CD14-positive monocyte (primary cell): ENCODE results near the gene TXNDC11. TPM values are rescaled to one million over a fixed set of nuclear protein-coding genes. Genes with fewer than 3 reads are reported as not detected.

Experiments
- DNase-seq, 3 donors: peaks; one replicate each; pipeline ENCODE4 v3.0.0-alpha.2; 2011 to 2022
- H2AFZ ChIP-seq: 2 replicates; pipeline ENCODE4 v1.6.0; 2012; ENCODE audit warnings: mild to moderate bottlenecking, low read depth, low read length, inconsistent platforms; ENCODE audit not compliant: insufficient read depth, poor library complexity, severe bottlenecking
- H3K27ac ChIP-seq, 2 donors: 1 replicate in 1 of 2; 2 replicates in 1 of 2; pipeline ENCODE4 v1.5.1; 2012 to 2013; ENCODE audit warnings: low read length in 2 of 2, control low read depth in 1 of 2, inconsistent platforms in 1 of 2, low read depth in 1 of 2, mild to moderate bottlenecking in 1 of 2
- H3K27me3 ChIP-seq, 2 donors: one replicate each; pipeline versions ENCODE4 v1.6.0 to v1.6.1; 2011 to 2013; ENCODE audit warnings: low read length in 2 of 2; ENCODE audit not compliant: control insufficient read depth in 2 of 2, insufficient read depth in 2 of 2
- H3K36me3 ChIP-seq, 2 donors: replicated peaks in 1 of 2; 1 replicate in 1 of 2; 2 replicates in 1 of 2; pipeline versions ENCODE4 v1.5.1 to v1.6.1; 2012 to 2013; ENCODE audit warnings: low read length in 2 of 2, control low read depth in 1 of 2, inconsistent platforms in 1 of 2, mild to moderate bottlenecking in 1 of 2; ENCODE audit not compliant: insufficient read depth in 2 of 2, control insufficient read depth in 1 of 2
- H3K4me1 ChIP-seq, 2 donors: 1 replicate in 1 of 2; 2 replicates in 1 of 2; pipeline versions ENCODE4 v1.5.1 to v1.6.1; 2012 to 2013; ENCODE audit warnings: low read length in 2 of 2, control low read depth in 1 of 2, inconsistent platforms in 1 of 2, mild to moderate bottlenecking in 1 of 2, moderate library complexity in 1 of 2; ENCODE audit not compliant: insufficient read depth in 2 of 2, control insufficient read depth in 1 of 2
- H3K4me2 ChIP-seq: replicated peaks from 2 replicates; pipeline ENCODE3; 2012; ENCODE audit warnings: low read length, moderate library complexity, mild to moderate bottlenecking; ENCODE audit not compliant: poor library complexity, severe bottlenecking; ENCODE audit errors: extremely low read depth
- H3K4me3 ChIP-seq, 3 experiments: fragments of 200-600 bp in 1 of 3; sonication (generic) in 1 of 3; replicated peaks in 1 of 3; 1 replicate in 2 of 3; 2 replicates in 1 of 3; pipeline ENCODE4 v1.5.1; 2011 to 2013; ENCODE audit warnings: low read length in 3 of 3, mild to moderate bottlenecking in 3 of 3, control low read depth in 2 of 3, low read depth in 2 of 3, inconsistent platforms in 1 of 3, moderate library complexity in 1 of 3
- H3K79me2 ChIP-seq: 2 replicates; pipeline ENCODE4 v1.6.0; 2012; ENCODE audit warnings: mild to moderate bottlenecking, control low read depth, inconsistent platforms, low read length, moderate library complexity; ENCODE audit not compliant: insufficient read depth
- H3K9ac ChIP-seq: 2 replicates; pipeline ENCODE4 v1.6.0; 2017; ENCODE audit warnings: low read length, mild to moderate bottlenecking; ENCODE audit not compliant: insufficient read depth, poor library complexity, severe bottlenecking
- H3K9me3 ChIP-seq, 2 donors: replicated peaks in 1 of 2; 1 replicate in 1 of 2; 2 replicates in 1 of 2; pipeline versions ENCODE4 v1.5.1 to v1.6.1; 2012 to 2013; ENCODE audit warnings: low read length in 2 of 2, control low read depth in 1 of 2; ENCODE audit not compliant: control insufficient read depth in 1 of 2, insufficient read depth in 1 of 2
- H4K20me1 ChIP-seq: 2 replicates; pipeline ENCODE4 v1.6.0; 2012; ENCODE audit warnings: mild to moderate bottlenecking, low read length, control low read depth, moderate library complexity; ENCODE audit not compliant: insufficient read depth
- H3K27ac Mint-ChIP-seq, 7 donors: one replicate each; pipeline ENCODE4 v1.8.0; 2020; ENCODE audit warnings: mild to moderate bottlenecking in 7 of 7, mixed read lengths in 7 of 7, moderate library complexity in 6 of 7, inconsistent platforms in 2 of 7
- H3K27me3 Mint-ChIP-seq, 3 donors: one replicate each; pipeline ENCODE4 v1.8.0; 2021 to 2022; ENCODE audit warnings: low read depth in 3 of 3, mild to moderate bottlenecking in 3 of 3, mixed read lengths in 3 of 3, moderate library complexity in 3 of 3, inconsistent platforms in 1 of 3
- H3K36me3 Mint-ChIP-seq, 2 donors: one replicate each; pipeline ENCODE4 v1.8.0; 2020; ENCODE audit warnings: mixed read lengths in 2 of 2, inconsistent platforms in 1 of 2, mild to moderate bottlenecking in 1 of 2
- H3K4me1 Mint-ChIP-seq: one replicate; pipeline ENCODE4 v1.8.0; 2020; ENCODE audit warnings: mild to moderate bottlenecking, mixed read lengths
- H3K4me3 Mint-ChIP-seq, 2 donors: one replicate each; pipeline ENCODE4 v1.8.0; 2020; ENCODE audit warnings: mild to moderate bottlenecking in 2 of 2, mixed read lengths in 2 of 2, moderate library complexity in 1 of 2
- H3K9me3 Mint-ChIP-seq, 7 donors: one replicate each; pipeline ENCODE4 v1.8.0; 2020 to 2022; ENCODE audit warnings: mixed read lengths in 7 of 7, mild to moderate bottlenecking in 6 of 7, moderate library complexity in 6 of 7, inconsistent platforms in 2 of 7
- CTCF ChIP-seq: fragments of 200-600 bp; IDR thresholded peaks from one replicate; pipeline ENCODE4 v1.8.0; 2022; ENCODE audit warnings: antibody characterized with exemption, mild to moderate bottlenecking
- WGBS: methylation state at CpG from one replicate; pipeline ENCODE4 v1.1.5; 2013; ENCODE audit warnings: missing lambda C conversion rate; ENCODE audit not compliant: insufficient coverage; 5-methylcytosine and 5-hydroxymethylcytosine counted together
- intact Hi-C, 2 donors: fragments of 100-400 bp; cut with micrococcal nuclease; formaldehyde crosslinking; loops; one replicate each; pipeline versions ENCODE4 v1.15.0 to v1.15.1; 2023
- polyA plus RNA-seq, 3 donors: library from polyadenylated mRNA; depleted of rRNA in 1 of 3; unstranded in 2 of 3; stranded (reverse) in 1 of 3; fragments of 300-500 nt in 2 of 3; fragments of >200 nt in 1 of 3; fragmentation: Illumina TruSeq in 2 of 3; gene quantifications; 1 replicate in 2 of 3; 2 replicates in 1 of 3; pipeline ENCODE4 v1.2.3, GENCODE V29; 2012 to 2021

The TXNDC11 gene
- polyA plus RNA-seq, 3 donors = 32.9 to 60.0 (median 40.6) TPM

GRCh38 chr16:11750056-11750455, 7.4 kb upstream of the TXNDC11 start:
- no peaks in the 10 kb centered on the region for H3K27me3 ChIP-seq
- no peak overlapping the region for H3K4me3 ChIP-seq
- peaks cover 52 to 76% of the 10 kb centered on the region in 2 donors for H3K36me3 ChIP-seq
- H3K4me1 ChIP-seq = no peaks in the 10 kb centered on the region
- H3K9me3 ChIP-seq = no peaks in the 10 kb centered on the region
- H4K20me1 ChIP-seq = peaks cover 5% of the 10 kb centered on the region
- H3K79me2 ChIP-seq = no peaks in the 10 kb centered on the region
- 87% methylated on average over 6 of the region's 7 CpGs for WGBS
- peaks cover 52 to 74% of the 10 kb centered on the region in 2 donors for H3K36me3 Mint-ChIP-seq
- H2AFZ ChIP-seq = no peak overlapping the region
- no peak overlapping the region for H3K4me2 ChIP-seq
- H3K9me3 Mint-ChIP-seq = no peaks in the 10 kb centered on the region
- peak overlapping the region in 1 of 2 donors; percentile 43 for H3K27ac ChIP-seq
- intact Hi-C loops = no loop called here
- H3K27me3 Mint-ChIP-seq = no peaks in the 10 kb centered on the region
- no peak for TF ChIP-seq CTCF
- peak overlapping the region in 2 of 7 donors; percentile 44 to 68 for H3K27ac Mint-ChIP-seq
- H3K4me3 Mint-ChIP-seq = no peak overlapping the region
- no peak overlapping the region for H3K9ac ChIP-seq
- no peak for DNase-seq
- no peaks in the 10 kb centered on the region for H3K4me1 Mint-ChIP-seq

- intact Hi-C loops = no loop called here
- Mint-ChIP-seq H3K27ac (peak overlapping the region in 6 of 7 donors; percentile 18 to 55 (median 40)), H3K27me3 (no peaks in the 10 kb centered on the region), H3K4me1 (peaks cover 11% of the 10 kb centered on the region), H3K36me3 (peaks cover 46 to 61% of the 10 kb centered on the region in 2 donors), H3K9me3 (no peaks in the 10 kb centered on the region), H3K4me3 (no peak overlapping the region)
- H3K9ac ChIP-seq = no peak overlapping the region
- no peaks in the 10 kb centered on the region for H3K9me3 ChIP-seq
- peaks cover 45 to 62% of the 10 kb centered on the region in 2 donors for H3K36me3 ChIP-seq
- no peak for DNase-seq
- H3K27me3 ChIP-seq = no peaks in the 10 kb centered on the region
- peaks cover 10 to 11% of the 10 kb centered on the region in 2 donors for H3K4me1 ChIP-seq
- H4K20me1 ChIP-seq = peaks cover 5% of the 10 kb centered on the region
- no peak overlapping the region for H2AFZ ChIP-seq
- no peak overlapping the region for H3K4me3 ChIP-seq
- H3K4me2 ChIP-seq = no peak overlapping the region
- H3K79me2 ChIP-seq = no peaks in the 10 kb centered on the region
- TF ChIP-seq CTCF = no peak
- 96% methylated on average over 6 of the region's 13 CpGs for WGBS
- no peak overlapping the region for H3K27ac ChIP-seq
Observed at GRCh38 chr16:11748404-11749254, 6.0 kb upstream of the TXNDC11 start.
